Measurements from ENCODE around the gene OGFR. TPM values are rescaled to one million over a fixed set of nuclear protein-coding genes. Genes with fewer than 3 reads are reported as not detected.

OGFR gene
- total RNA-seq, 4 donors from 2014 or later = 73.3 to 88.3 (median 76.3) TPM

DNA sequence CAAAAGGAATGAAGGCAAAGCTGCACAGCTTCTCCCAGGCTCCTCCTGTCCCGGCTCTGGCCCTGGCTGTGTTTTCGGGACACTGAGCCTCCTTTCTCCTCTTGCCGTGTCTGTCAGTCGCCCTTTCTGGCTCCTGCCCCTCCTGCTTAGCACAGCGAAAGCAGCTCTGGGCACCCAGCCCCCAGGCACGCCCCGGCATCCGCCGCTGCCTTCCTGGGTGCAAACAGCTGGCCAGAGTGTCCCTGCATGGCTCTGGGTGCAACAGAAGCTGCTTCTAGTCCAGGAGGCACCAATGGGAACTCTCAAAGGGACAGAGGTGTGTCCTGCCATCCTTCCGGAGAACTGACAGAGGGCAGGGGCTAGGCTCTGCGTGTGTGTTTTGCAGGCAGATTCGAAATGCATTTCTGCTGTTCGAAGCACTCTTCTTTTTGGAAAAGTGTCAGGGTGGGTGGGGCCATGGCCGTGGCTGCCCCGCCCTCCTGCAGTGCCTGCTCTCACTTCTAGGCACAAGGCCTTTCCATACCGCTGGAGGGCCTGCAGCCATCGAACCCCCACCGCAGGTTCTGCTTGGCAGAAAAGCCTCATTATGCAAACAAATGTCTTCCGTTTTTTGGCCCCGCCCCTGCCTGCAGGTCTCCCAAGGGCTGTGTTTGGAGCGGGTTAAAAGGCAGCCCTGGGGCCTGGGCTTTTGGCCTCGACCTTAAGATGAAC lies 27.7 kb downstream of the OGFR start:
- TF ChIP-seq, protein P1, sequence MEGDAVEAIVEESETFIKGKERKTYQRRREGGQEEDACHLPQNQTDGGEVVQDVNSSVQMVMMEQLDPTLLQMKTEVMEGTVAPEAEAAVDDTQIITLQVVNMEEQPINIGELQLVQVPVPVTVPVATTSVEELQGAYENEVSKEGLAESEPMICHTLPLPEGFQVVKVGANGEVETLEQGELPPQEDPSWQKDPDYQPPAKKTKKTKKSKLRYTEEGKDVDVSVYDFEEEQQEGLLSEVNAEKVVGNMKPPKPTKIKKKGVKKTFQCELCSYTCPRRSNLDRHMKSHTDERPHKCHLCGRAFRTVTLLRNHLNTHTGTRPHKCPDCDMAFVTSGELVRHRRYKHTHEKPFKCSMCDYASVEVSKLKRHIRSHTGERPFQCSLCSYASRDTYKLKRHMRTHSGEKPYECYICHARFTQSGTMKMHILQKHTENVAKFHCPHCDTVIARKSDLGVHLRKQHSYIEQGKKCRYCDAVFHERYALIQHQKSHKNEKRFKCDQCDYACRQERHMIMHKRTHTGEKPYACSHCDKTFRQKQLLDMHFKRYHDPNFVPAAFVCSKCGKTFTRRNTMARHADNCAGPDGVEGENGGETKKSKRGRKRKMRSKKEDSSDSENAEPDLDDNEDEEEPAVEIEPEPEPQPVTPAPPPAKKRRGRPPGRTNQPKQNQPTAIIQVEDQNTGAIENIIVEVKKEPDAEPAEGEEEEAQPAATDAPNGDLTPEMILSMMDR (IDR thresholded peaks at IDR 0.05) = peak in 1 of 6 experiments; percentile 10
- TF ChIP-seq POLR2A (IDR thresholded peaks at IDR 0.05) = no peak
- DNase-seq = peak; percentile 52 to 93 (median 93)
- H3K4me3 ChIP-seq = peak overlapping the region in 3 of 4 donors; percentile 22 to 38 (median 31)
- H3K27me3 ChIP-seq = no peaks in the 10 kb centered on the region
- peaks cover 2 to 28% (median 12%) of the 10 kb centered on the region in 4 donors for H3K4me1 ChIP-seq
- peak overlapping the region in 3 of 4 donors; percentile 69 to 81 (median 71) for H3K27ac ChIP-seq
- H3K9me3 ChIP-seq = no peaks in the 10 kb centered on the region
- no peaks in the 10 kb centered on the region for H3K36me3 ChIP-seq

DNA sequence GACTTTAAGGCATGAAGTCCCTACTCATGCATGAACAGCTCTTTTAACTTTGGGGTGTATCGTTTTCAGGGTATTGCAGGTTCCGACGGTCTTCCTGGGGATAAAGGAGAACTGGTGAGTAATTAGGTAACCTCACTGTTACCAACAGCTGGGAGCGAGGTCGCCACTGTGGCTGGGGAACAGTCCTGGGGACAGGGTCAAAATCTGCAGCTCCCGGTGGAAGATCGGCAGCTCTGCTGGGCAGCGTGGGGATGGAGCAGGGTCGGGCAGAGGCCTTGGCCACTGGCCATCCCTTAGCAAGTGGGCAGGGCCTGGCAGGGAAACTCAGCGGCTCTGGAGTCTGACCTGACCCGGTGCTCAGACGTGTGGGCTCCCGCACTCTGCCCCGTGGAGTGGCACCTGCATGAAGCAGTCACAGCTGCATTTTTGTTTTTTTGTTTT lies 28.3 kb downstream of the OGFR start:
- H3K9me3 ChIP-seq = no peaks in the 10 kb centered on the region
- peak in 2 of 3 donors; percentile 51 to 72 for DNase-seq
- TF ChIP-seq, protein P1 (IDR thresholded peaks at IDR 0.05) = no peak
- TF ChIP-seq POLR2A (IDR thresholded peaks at IDR 0.05) = no peak
- H3K4me1 ChIP-seq = peaks cover 2 to 28% (median 14%) of the 10 kb centered on the region in 4 donors
- no peaks in the 10 kb centered on the region for H3K36me3 ChIP-seq
- H3K27me3 ChIP-seq = no peaks in the 10 kb centered on the region
- peak overlapping the region in 3 of 4 donors; percentile 22 to 38 (median 31) for H3K4me3 ChIP-seq
- H3K27ac ChIP-seq = peak overlapping the region in 3 of 4 donors; percentile 69 to 81 (median 71)

DNA sequence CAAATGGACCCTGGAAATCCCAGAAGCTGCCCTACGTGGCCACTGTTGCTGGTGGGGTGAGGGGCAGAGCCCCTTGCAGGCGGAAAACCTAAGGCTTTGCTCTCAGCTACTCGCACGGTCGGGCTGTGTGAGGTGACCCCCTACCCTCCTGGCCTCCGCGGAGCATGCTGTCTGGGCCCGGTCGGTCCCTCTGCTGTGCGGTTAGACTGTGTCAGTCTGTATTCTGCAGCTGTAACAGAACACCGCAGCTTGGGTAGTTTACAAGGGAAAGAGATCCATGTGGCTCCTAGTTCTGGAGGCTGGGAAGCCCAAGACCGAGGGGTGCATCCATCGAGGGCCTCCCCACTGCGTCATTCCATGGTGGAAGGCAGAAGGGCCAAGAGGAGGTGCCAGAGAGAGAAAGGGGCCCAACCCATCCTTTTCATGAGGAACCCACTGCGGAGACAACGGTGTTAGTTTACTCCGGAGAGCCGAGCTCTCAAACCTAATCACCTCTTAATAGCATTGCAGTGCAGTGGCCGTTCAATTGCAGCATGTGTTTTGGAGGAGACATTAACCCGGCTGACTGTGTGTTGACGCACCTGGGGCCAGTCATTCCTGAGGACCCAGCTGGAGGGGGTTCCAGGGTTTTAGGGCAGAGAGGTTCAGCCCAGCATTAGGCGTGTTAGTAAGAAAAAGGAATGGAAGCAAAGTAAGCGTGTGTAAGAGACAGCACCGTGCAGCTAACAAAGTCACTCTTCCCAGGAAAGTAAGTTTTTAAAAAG lies 30.5 kb downstream of the OGFR start:
- Histone ChIP-seq H3K27me3 (no peaks in the 10 kb centered on the region), H3K4me3 (no peak overlapping the region), H3K4me1 (peaks cover 2 to 28% (median 14%) of the 10 kb centered on the region in 4 donors), H3K9me3 (no peaks in the 10 kb centered on the region), H3K27ac (no peak overlapping the region), H3K36me3 (no peaks in the 10 kb centered on the region)
- no peak for TF ChIP-seq POLR2A (IDR thresholded peaks at IDR 0.05)
- TF ChIP-seq, protein P1 (IDR thresholded peaks at IDR 0.05) = no peak
- no peak for DNase-seq

GRCh38 chr20:62835931-62836861 lies 31.6 kb downstream of the OGFR start:
- Histone ChIP-seq H3K27ac (peak overlapping the region in 1 of 4 donors; percentile 74), H3K4me1 (peaks cover 2 to 22% (median 13%) of the 10 kb centered on the region in 4 donors), H3K36me3 (no peaks in the 10 kb centered on the region), H3K9me3 (no peaks in the 10 kb centered on the region), H3K27me3 (no peaks in the 10 kb centered on the region), H3K4me3 (no peak overlapping the region)
- TF ChIP-seq POLR2A (IDR thresholded peaks at IDR 0.05) = no peak
- TF ChIP-seq, protein P1 (IDR thresholded peaks at IDR 0.05) = no peak
- DNase-seq = no peak

- H3K27ac ChIP-seq = peak overlapping the region in 2 of 4 donors; percentile 74 to 77
- peaks cover 2 to 14% (median 7%) of the 10 kb centered on the region in 4 donors for H3K4me1 ChIP-seq
- H3K4me3 ChIP-seq = no peak overlapping the region
Measured at GRCh38 chr20:62836967-62837490, 32.4 kb downstream of the OGFR start.

More at GRCh38 chr20:62836967-62837490, 32.4 kb downstream of the OGFR start:
- DNase-seq = no peak
- Histone ChIP-seq H3K36me3 (no peaks in the 10 kb centered on the region), H3K9me3 (no peaks in the 10 kb centered on the region), H3K27me3 (no peaks in the 10 kb centered on the region)
- TF ChIP-seq, protein P1 (IDR thresholded peaks at IDR 0.05) = no peak
- no peak for TF ChIP-seq POLR2A (IDR thresholded peaks at IDR 0.05)

Measured in Peyer's patch (tissue), 4 donors.